ENCODE data around the gene AOC3. TPM values are rescaled to one million over a fixed set of nuclear protein-coding genes. Genes with fewer than 3 reads are reported as not detected.

Gene AOC3
- total and polyA plus RNA-seq, 2 of the 4 experiments (the other 2 are of a cell fraction) = 0.17 TPM; not detected in 1

GRCh38 chr17:42880776-42881310 lies 29.8 kb downstream of the AOC3 start:
- no peak overlapping the region for H3K4me3 ChIP-seq (ENCODE audit: insufficient read depth, low read depth, low read length)
- TF ChIP-seq CEBPB (IDR thresholded peaks at IDR 0.05; ENCODE audit: low read depth, low read length) = no peak
- TF ChIP-seq SMC3 (IDR thresholded peaks at IDR 0.05; ENCODE audit: low read depth, low read length) = no peak
- no peak for TF ChIP-seq CHD1 (IDR thresholded peaks at IDR 0.05; ENCODE audit: low read depth, low read length)
- no peak for TF ChIP-seq BHLHE40 (IDR thresholded peaks at IDR 0.05; ENCODE audit: low read depth, low read length)
- no peak for TF ChIP-seq ELK1 (IDR thresholded peaks at IDR 0.05; ENCODE audit: borderline replicate concordance, low read depth, low read length)
- TF ChIP-seq NFE2L2 (IDR thresholded peaks at IDR 0.05; ENCODE audit: low read depth, low read length) = no peak
- TF ChIP-seq MXI1 (IDR thresholded peaks at IDR 0.05; ENCODE audit: borderline replicate concordance, low read depth, low read length) = no peak
- TF ChIP-seq RCOR1 (IDR thresholded peaks at IDR 0.05; ENCODE audit: insufficient replicate concordance, low read length) = no peak
- TF ChIP-seq MAZ (IDR thresholded peaks at IDR 0.05; ENCODE audit: borderline replicate concordance, low read depth, low read length) = no peak
- no peak for TF ChIP-seq RAD21 (IDR thresholded peaks at IDR 0.05; ENCODE audit: low read length)
- POLR2A ChIA-PET (ENCODE audit: unreplicated experiment) = no interaction called here
- no peak overlapping the region for H3K9ac ChIP-seq (ENCODE audit: low read depth, low read length)
- no peak overlapping the region for H3K18ac ChIP-seq (ENCODE audit: low read depth, low read length)
- H3K56ac ChIP-seq (ENCODE audit: extremely low read depth, insufficient read depth, low read length) = no peak overlapping the region
- H2AFZ ChIP-seq (replicated peaks; ENCODE audit: low read length, poor library complexity) = no peak overlapping the region
- H3K27me3 ChIP-seq (ENCODE audit: control insufficient read depth, insufficient read depth, low read length) = peaks cover 31% of the 10 kb centered on the region
- BruUV-seq (replicated peaks) = no TSS peak
- H3K4me2 ChIP-seq (ENCODE audit: low read depth, low read length) = no peak overlapping the region
- no peak overlapping the region for H3K4ac ChIP-seq (ENCODE audit: low read depth, low read length)
- no peak overlapping the region for H2BK5ac ChIP-seq (ENCODE audit: low read depth, low read length, poor library complexity, severe bottlenecking)
- no peak overlapping the region for H3K23ac ChIP-seq (ENCODE audit: low read depth, low read length)
- H3K9me1 ChIP-seq (ENCODE audit: insufficient read depth, low read length) = no peaks in the 10 kb centered on the region
- DNase-seq = no peak
- H3K27ac ChIP-seq (ENCODE audit: insufficient read depth, low read length) = no peak overlapping the region
- no peak overlapping the region for H2BK20ac ChIP-seq (ENCODE audit: low read depth, low read length)
- H2AK5ac ChIP-seq (ENCODE audit: low read depth, low read length) = no peak overlapping the region
- in situ Hi-C loops (cut with MboI; ENCODE audit: low sequenced_read_pairs) (loop anchor here (25.0 kb wide), 1 partner anchor 431 kb away; no protein-coding TSS in a partner anchor), intact Hi-C loops (cut with micrococcal nuclease) (no loop called here), dilution Hi-C loops (cut with HindIII; ENCODE audit: low sequenced_read_pairs, unreplicated experiment) (no loop called here)
- H4K5ac ChIP-seq (ENCODE audit: low read depth, low read length) = no peak overlapping the region
- peaks cover 2% of the 10 kb centered on the region; the same call in 1 of the 2 replicates for H3K4me1 ChIP-seq (ENCODE audit: control insufficient read depth, insufficient read depth, low read length)
- CTCF ChIA-PET = no interaction called here
- H3K14ac ChIP-seq (replicated peaks; ENCODE audit: low read depth, low read length) = no peak overlapping the region
- no peak overlapping the region for H4K8ac ChIP-seq (ENCODE audit: low read depth in 2 of 2, low read length in 2 of 2)
- ATAC-seq (ENCODE audit: low read depth) = no peak
- no peak overlapping the region for H4K91ac ChIP-seq (ENCODE audit: insufficient read depth, low read depth, low read length)
- H2AK9ac ChIP-seq (replicated peaks; ENCODE audit: low read depth, low read length, poor library complexity) = no peak overlapping the region
- no peaks in the 10 kb centered on the region for H3K79me1 ChIP-seq (ENCODE audit: low read depth in 1 of 2, low read length in 2 of 2)
- H2BK15ac ChIP-seq (ENCODE audit: low read depth, low read length) = no peak overlapping the region
- H3K36me3 ChIP-seq (ENCODE audit: control insufficient read depth, insufficient read depth, low read length) = no peaks in the 10 kb centered on the region
- no peaks in the 10 kb centered on the region for H3K9me3 ChIP-seq (ENCODE audit: control insufficient read depth, insufficient read depth, low read length)
- WGBS, 2 experiments (ENCODE audit: extremely low coverage in 2 of 2, insufficient read length in 1 of 2) = no CpG with 5 or more reads among the region's 5 CpGs
- no peak overlapping the region for H2BK120ac ChIP-seq (ENCODE audit: low read depth, low read length)
- H4K20me1 ChIP-seq (ENCODE audit: insufficient read depth, low read length) = no peaks in the 10 kb centered on the region

All from IMR-90 (cell line).